Astrocyte (in vitro differentiated cells and primary cell): ENCODE measurements around the gene CHMP3.

ENCODE experiments used
- EZH2 ChIP-seq: IDR thresholded peaks from 2 replicates; pipeline ENCODE4 v1.6.1; 2012; ENCODE audit warnings: mild to moderate bottlenecking, low read length, inconsistent platforms; ENCODE audit not compliant: insufficient read depth
- TF ChIP-seq, protein P1 (sequence below): IDR thresholded peaks from 2 replicates; pipeline ENCODE4 v1.5.1; 2011; ENCODE audit warnings: low read depth, mild to moderate bottlenecking, inconsistent platforms, low read length, moderate library complexity; ENCODE audit not compliant: insufficient read depth

DNA sequence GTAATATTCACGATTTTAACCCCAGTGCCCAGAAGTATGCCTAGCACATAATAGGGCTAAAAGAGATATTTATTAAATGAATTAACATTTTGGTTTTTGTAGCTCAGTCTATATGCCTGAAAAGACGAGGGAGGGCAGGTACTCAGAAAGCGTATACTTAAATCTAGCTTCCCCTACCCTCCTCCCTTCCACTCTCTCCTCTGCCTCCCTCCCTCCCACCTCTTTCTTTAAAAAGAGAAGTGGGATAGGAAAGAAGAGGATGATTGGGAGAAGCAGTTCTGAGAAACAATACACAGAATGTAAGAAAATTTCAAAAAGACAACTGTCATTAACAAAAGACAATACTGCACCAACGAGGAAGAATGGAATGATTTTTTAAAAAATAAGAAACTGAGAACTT is 39.8 kb downstream of the CHMP3 start:
- no peak for TF ChIP-seq EZH2
- TF ChIP-seq, protein P1, sequence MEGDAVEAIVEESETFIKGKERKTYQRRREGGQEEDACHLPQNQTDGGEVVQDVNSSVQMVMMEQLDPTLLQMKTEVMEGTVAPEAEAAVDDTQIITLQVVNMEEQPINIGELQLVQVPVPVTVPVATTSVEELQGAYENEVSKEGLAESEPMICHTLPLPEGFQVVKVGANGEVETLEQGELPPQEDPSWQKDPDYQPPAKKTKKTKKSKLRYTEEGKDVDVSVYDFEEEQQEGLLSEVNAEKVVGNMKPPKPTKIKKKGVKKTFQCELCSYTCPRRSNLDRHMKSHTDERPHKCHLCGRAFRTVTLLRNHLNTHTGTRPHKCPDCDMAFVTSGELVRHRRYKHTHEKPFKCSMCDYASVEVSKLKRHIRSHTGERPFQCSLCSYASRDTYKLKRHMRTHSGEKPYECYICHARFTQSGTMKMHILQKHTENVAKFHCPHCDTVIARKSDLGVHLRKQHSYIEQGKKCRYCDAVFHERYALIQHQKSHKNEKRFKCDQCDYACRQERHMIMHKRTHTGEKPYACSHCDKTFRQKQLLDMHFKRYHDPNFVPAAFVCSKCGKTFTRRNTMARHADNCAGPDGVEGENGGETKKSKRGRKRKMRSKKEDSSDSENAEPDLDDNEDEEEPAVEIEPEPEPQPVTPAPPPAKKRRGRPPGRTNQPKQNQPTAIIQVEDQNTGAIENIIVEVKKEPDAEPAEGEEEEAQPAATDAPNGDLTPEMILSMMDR, result no peak
